SH-SY5Y (cell line): ENCODE measurements around the gene EWSR1.

ENCODE experiments used
- GATA2 ChIP-seq: IDR thresholded peaks from 2 replicates; pipeline ENCODE4 v1.6.1; 2011; ENCODE audit warnings: mild to moderate bottlenecking, low read depth, low read length
- GATA3 ChIP-seq: IDR thresholded peaks from 2 replicates; pipeline ENCODE4 v1.6.1; 2011; ENCODE audit warnings: low read depth, mild to moderate bottlenecking, low read length, moderate library complexity

GRCh38 chr22:29330291-29330690, 62.2 kb downstream of the EWSR1 start:
- TF ChIP-seq GATA3 (no peak), GATA2 (no peak)
